ENCODE data around the gene TULP1. TPM values are rescaled to one million over a fixed set of nuclear protein-coding genes. Genes with fewer than 3 reads are reported as not detected.

TULP1 gene
- total and polyA plus RNA-seq, 2 of the 8 experiments (the other 6 are each of a cell fraction or from before 2014, with no cell fraction given), result 3.2 to 6.8 TPM

GRCh38 chr6:35498422-35499067 is 14.2 kb downstream of the TULP1 start:
- CTCF ChIA-PET (ENCODE audit: partially characterized antibody), result interaction anchor here (0.6 to 1.2 kb wide), 9 partner anchors 9 to 77 kb away, joined by 3 to 7 read pairs (median 3); no protein-coding TSS in a partner anchor
- Histone ChIP-seq H3K4ac (replicated peaks; ENCODE audit: insufficient read length, low read depth, low read length) (peak overlapping the region; percentile 63), H3K14ac (ENCODE audit: insufficient read length) (no peak overlapping the region), H4K20me1 (replicated peaks in 1 of 2; ENCODE audit: control insufficient read depth in 1 of 2, insufficient read depth in 2 of 2, low read length in 2 of 2) (peaks cover 12 to 14% of the 10 kb centered on the region in 2 experiments), H3K36me3 (ENCODE audit: control insufficient read depth in 2 of 4, insufficient read depth in 4 of 4, low read length in 3 of 4) (no peaks in the 10 kb centered on the region), H2BK120ac (replicated peaks; ENCODE audit: low read depth, low read length) (no peak overlapping the region), H3K56ac (replicated peaks; ENCODE audit: insufficient read length, low read depth, low read length) (no peak overlapping the region), H3K23me2 (ENCODE audit: low read depth, low read length) (peaks cover 6% of the 10 kb centered on the region; the same call in 1 of the 2 replicates), H3K23ac (ENCODE audit: insufficient read length) (no peak overlapping the region), H3K27me3 (replicated peaks in 1 of 4; ENCODE audit: control insufficient read depth in 3 of 4, extremely low read depth in 1 of 4, insufficient read depth in 3 of 4, low read length in 3 of 4) (peaks cover 0 to 13% (median 6%) of the 10 kb centered on the region in 4 experiments; a peak in 4 of 7 replicates), H3K9ac (replicated peaks in 1 of 4; ENCODE audit: extremely low read depth in 1 of 4, low read depth in 3 of 4, low read length in 3 of 4) (peak overlapping the region in 2 of 4 experiments; percentile 60 to 76; a peak in 5 of 7 replicates), H3K79me2 (ENCODE audit: control insufficient read depth in 1 of 2, insufficient read depth in 2 of 2, low read length in 2 of 2) (peaks cover 0 to 23% of the 10 kb centered on the region in 2 experiments; a peak in 2 of 4 replicates), H3K18ac (ENCODE audit: extremely low read depth, low read length) (peak overlapping the region; percentile 96), H2BK20ac (ENCODE audit: low read length) (no peak overlapping the region), H3K4me2 (ENCODE audit: insufficient read depth in 1 of 2, low read depth in 2 of 2, low read length in 2 of 2) (peak overlapping the region; percentile 83 to 86), H4K8ac (ENCODE audit: extremely low read depth, insufficient read depth, low read length) (peak overlapping the region; percentile 94; the same call in 1 of the 2 replicates), H3K4me1 (replicated peaks in 1 of 4; ENCODE audit: control insufficient read depth in 3 of 4, insufficient read depth in 4 of 4, low read length in 3 of 4) (peaks cover 8 to 28% (median 23%) of the 10 kb centered on the region in 4 experiments), H2AK5ac (ENCODE audit: low read depth, low read length) (peak overlapping the region; percentile 11; the same call in 1 of the 2 replicates), H2BK5ac (ENCODE audit: low read depth, low read length) (peak overlapping the region; percentile 58; the same call in 1 of the 2 replicates), H3K4me3 (ENCODE audit: extremely low read depth in 1 of 4, insufficient read depth in 2 of 4, low read depth in 3 of 4, low read length in 4 of 4) (peak overlapping the region; percentile 46 to 92 (median 64)), H3K9me3 (ENCODE audit: insufficient read depth in 2 of 2, low read depth in 1 of 2, low read length in 1 of 2) (no peaks in the 10 kb centered on the region), H4K5ac (ENCODE audit: insufficient read length, low read depth, low read length) (no peak overlapping the region), H4K91ac (replicated peaks; ENCODE audit: insufficient read length, low read length) (peak overlapping the region; percentile 49), H2BK12ac (ENCODE audit: low read depth, low read length) (peak overlapping the region; percentile 82), H3K27ac (ENCODE audit: low read depth, low read length) (peak overlapping the region; percentile 53), H2AFZ (ENCODE audit: low read length) (no peak overlapping the region), H3K79me1 (ENCODE audit: low read depth, low read length) (peaks cover 10% of the 10 kb centered on the region; the same call in 1 of the 2 replicates), H2BK15ac (ENCODE audit: low read length) (peak overlapping the region; percentile 92)
- no peak for DNase-seq (ENCODE audit: low read depth in 1 of 2, low spot score in 2 of 2)
- FAIRE-seq, result no peak
- whole genome bisulfite sequencing, 2 experiments (ENCODE audit: extremely low coverage in 1 of 2, insufficient coverage in 1 of 2, insufficient read length in 1 of 2, insufficient replicate concordance in 2 of 2, low coverage in 1 of 2, low lambda C conversion rate in 2 of 2, missing lambda C conversion rate in 1 of 2), result 36% methylated on average over 7 of the region's 14 CpGs; no CpG with 5 or more reads in 1 of the 2 experiments
- POLR2A ChIA-PET (ENCODE audit: partially characterized antibody), result interaction anchor here (0.9 to 37.6 kb wide), 13 partner anchors 10 to 529 kb away, joined by 3 to 1319 read pairs (median 4); partner anchors contain the start of genes FANCE, MAPK14 and RPL10A
- TF ChIP-seq MAX (IDR thresholded peaks at IDR 0.05) (peak; percentile 88), BCL11A (IDR thresholded peaks at IDR 0.05; ENCODE audit: low read depth in 2 of 2, low read length in 2 of 2) (no peak)
